Measurements from ENCODE around the gene ACYP2.

Gene ACYP2

GRCh38 chr2:54161660-54162424 is 46.4 kb downstream of the ACYP2 start:
- peak; percentile 6 to 53 for DNase-seq

GRCh38 chr2:54164106-54164505 is 48.7 kb downstream of the ACYP2 start:
- DNase-seq = no peak

- no peak for DNase-seq
These were observed 50.8 kb downstream of the ACYP2 start for GRCh38 chr2:54166121-54166773.

GRCh38 chr2:54176577-54176976 is 61.2 kb downstream of the ACYP2 start:
- peak; percentile 14 to 53 for DNase-seq

GRCh38 chr2:54183281-54183680 is 67.9 kb downstream of the ACYP2 start:
- DNase-seq = no peak

GRCh38 chr2:54183972-54184371 is 68.6 kb downstream of the ACYP2 start:
- DNase-seq = no peak

GRCh38 chr2:54185105-54185504 is 69.7 kb downstream of the ACYP2 start:
- no peak for DNase-seq

- DNase-seq = no peak
These were observed 71.9 kb downstream of the ACYP2 start for GRCh38 chr2:54187331-54187730.

- DNase-seq = no peak
These were observed 74.1 kb downstream of the ACYP2 start for GRCh38 chr2:54189539-54189938.

GRCh38 chr2:54191361-54192135 is 76.1 kb downstream of the ACYP2 start:
- DNase-seq = no peak

GRCh38 chr2:54194761-54195750 is 79.6 kb downstream of the ACYP2 start:
- DNase-seq = no peak

- no peak for DNase-seq
These were observed 81.2 kb downstream of the ACYP2 start for GRCh38 chr2:54196646-54197045.

GRCh38 chr2:54204476-54204875 is 89.1 kb downstream of the ACYP2 start:
- no peak for DNase-seq

- DNase-seq = peak; percentile 44 to 63
These were observed 91.2 kb downstream of the ACYP2 start for GRCh38 chr2:54206596-54206995.

GRCh38 chr2:54207666-54208195 is 92.3 kb downstream of the ACYP2 start:
- DNase-seq = no peak

GRCh38 chr2:54208364-54209240 is 93.2 kb downstream of the ACYP2 start:
- no peak for DNase-seq

- DNase-seq = no peak
These were observed 94.0 kb downstream of the ACYP2 start for GRCh38 chr2:54209379-54209778.

- no peak for DNase-seq
These were observed 97.0 kb downstream of the ACYP2 start for GRCh38 chr2:54212456-54212855.

- no peak for DNase-seq
These were observed 97.7 kb downstream of the ACYP2 start for GRCh38 chr2:54213082-54213481.

- DNase-seq = no peak
These were observed 109.6 kb downstream of the ACYP2 start for GRCh38 chr2:54224997-54225396.

- no peak for DNase-seq
These were observed 110.8 kb downstream of the ACYP2 start for GRCh38 chr2:54226260-54226659.
